GM12878 (cell line): ENCODE data around the gene ZNF474. TPM values are rescaled to one million over a fixed set of nuclear protein-coding genes. Genes with fewer than 3 reads are reported as not detected.

ENCODE experiments used
- ATAC-seq: fragments of 200-7000 bp; cut with Tn5 transposase; 3 replicates; pipeline ENCODE4 v1.9.1; 2020; ENCODE audit warnings: mild to moderate bottlenecking, moderate library complexity
- BruUV-seq: library from RNA; stranded (reverse); fragments of 400-500 nt; replicated peaks from 2 replicates; lab custom pipeline; 2021; lab: Mats Ljungman, UMichigan
- CTCF ChIA-PET: fragments of 300-600 bp; sonication (Branson Sonifier 250); formaldehyde crosslinking; extraction: SDS; loops from one replicate; lab custom pipeline; 2021; ENCODE audit warnings: inconsistent platforms; lab: Yijun Ruan, JAX
- POLR2A ChIA-PET: fragments of 350-600 bp; formaldehyde crosslinking; extraction: SDS; loops from one replicate; lab custom pipeline; 2021; ENCODE audit warnings: inconsistent platforms; lab: Charles Lee
- RAD21 ChIA-PET: fragments of 300-600 bp; sonication (Branson Sonifier 250); formaldehyde crosslinking; loops from one replicate; lab custom pipeline; 2023; ENCODE audit warnings: antibody characterized with exemption; ENCODE audit not compliant: unreplicated experiment; lab: Charles Lee
- SMC1A ChIA-PET: fragments of 300-600 bp; sonication (Branson Sonifier 250); formaldehyde crosslinking; loops from one replicate; lab custom pipeline; 2023; ENCODE audit not compliant: unreplicated experiment, uncharacterized antibody; lab: Charles Lee
- DNase-seq: peaks from one replicate; pipeline ENCODE4 v3.0.0-alpha.2; 2011; ENCODE audit warnings: low read depth, low spot score
- FAIRE-seq: peaks from 3 replicates; lab custom pipeline; 2011; peaks lifted over from hg19 to GRCh38; lab: Jason Lieb, UNC
- H2AFZ ChIP-seq: 2 replicates; pipeline ENCODE4 v1.6.0; 2011; ENCODE audit warnings: low read depth, low read length, control low read depth; ENCODE audit not compliant: control insufficient read depth
- H3K27ac ChIP-seq: 2 replicates; pipeline ENCODE4 v1.5.1; 2011; ENCODE audit warnings: control low read depth; ENCODE audit not compliant: control insufficient read depth, insufficient read depth
- H3K27me3 ChIP-seq, 2 experiments: replicated peaks in 1 of 2; 2 replicates each; pipeline versions ENCODE4 v1.6.0 to v1.6.1; 2011; ENCODE audit warnings: low read length in 1 of 2; ENCODE audit not compliant: control insufficient read depth in 2 of 2, insufficient read depth in 2 of 2
- H3K36me3 ChIP-seq, 2 experiments: 2 replicates each; pipeline ENCODE4 v1.5.1; 2011; ENCODE audit warnings: low read length in 1 of 2; ENCODE audit not compliant: control insufficient read depth in 2 of 2, insufficient read depth in 2 of 2
- H3K4me1 ChIP-seq: 2 replicates; pipeline ENCODE4 v1.6.1; 2011; ENCODE audit warnings: mild to moderate bottlenecking, low read length, moderate library complexity, mixed read lengths; ENCODE audit not compliant: control insufficient read depth, insufficient read depth
- H3K4me2 ChIP-seq: 2 replicates; pipeline ENCODE4 v1.6.0; 2011; ENCODE audit warnings: control low read depth; ENCODE audit not compliant: control insufficient read depth, insufficient read depth
- H3K4me3 ChIP-seq: fragments of 200-600 bp; sonication (generic); 2 replicates; pipeline ENCODE4 v1.5.1; 2016
- H3K79me2 ChIP-seq: 2 replicates; pipeline ENCODE4 v1.6.0; 2011; ENCODE audit warnings: low read length; ENCODE audit not compliant: control insufficient read depth, insufficient read depth
- H3K9ac ChIP-seq: 2 replicates; pipeline ENCODE4 v1.8.0; 2011; ENCODE audit warnings: low read length, control low read depth, mixed read lengths; ENCODE audit not compliant: control insufficient read depth, insufficient read depth
- H3K9me3 ChIP-seq: replicated peaks from 3 replicates; pipeline ENCODE4 v1.5.1; 2011; ENCODE audit warnings: mild to moderate bottlenecking, low read length; ENCODE audit not compliant: control insufficient read depth, insufficient read depth
- H4K20me1 ChIP-seq: 2 replicates; pipeline ENCODE4 v1.6.0; 2011; ENCODE audit not compliant: control insufficient read depth, insufficient read depth
- BCL11A ChIP-seq: IDR thresholded peaks from 2 replicates; pipeline ENCODE4 v1.6.1; 2011; ENCODE audit warnings: low read depth, low read length
- CREM ChIP-seq: IDR thresholded peaks from 2 replicates; pipeline ENCODE4 v1.6.1; 2014; ENCODE audit warnings: antibody characterized with exemption, low read depth
- KLF5 ChIP-seq: fragments of 450-650 bp; IDR thresholded peaks from 2 replicates; pipeline ENCODE4 v1.6.1; 2014; ENCODE audit warnings: mild to moderate bottlenecking; ENCODE audit not compliant: partially characterized antibody
- MTA3 ChIP-seq: IDR thresholded peaks from 2 replicates; pipeline ENCODE4 v1.6.1; 2012; ENCODE audit warnings: low read length, inconsistent platforms, borderline replicate concordance
- NFYA ChIP-seq: IDR thresholded peaks from 2 replicates; pipeline ENCODE4 v1.6.1; 2011; ENCODE audit warnings: low read depth, mild to moderate bottlenecking, low read length, improper control_type of control experiment, borderline replicate concordance
- SUZ12 ChIP-seq: fragments of 200-600 bp; sonication (generic); IDR thresholded peaks from one replicate; pipeline ENCODE4 v1.6.1; 2018; ENCODE audit warnings: antibody characterized with exemption, mild to moderate bottlenecking; ENCODE audit not compliant: unreplicated experiment
- WGBS: methylation state at CpG from one replicate; pipeline ENCODE4 v1.1.6; 2016; ENCODE audit warnings: low lambda C conversion rate; ENCODE audit not compliant: insufficient replicate concordance, insufficient coverage; ENCODE audit errors: missing lambda C conversion rate; 5-methylcytosine and 5-hydroxymethylcytosine counted together
- in situ Hi-C: fragments of 300-500 bp; cut with MboI; formaldehyde crosslinking; loops from 9 replicates; pipeline ENCODE4 v1.14.3; 2018; ENCODE audit warnings: mixed read lengths
- intact Hi-C: fragments of 100-400 bp; cut with micrococcal nuclease; formaldehyde crosslinking; loops from one replicate; pipeline ENCODE4 v1.14.2; 2022; ENCODE audit not compliant: unreplicated experiment
- polyA plus RNA-seq, 11 experiments: library from polyadenylated mRNA; depleted of rRNA in 4 of 11; unstranded in 6 of 11; stranded (reverse) in 5 of 11; fragments of >200 nt; fragmentation: Nextera tagmentation in 4 of 11; fragmentation: Illumina TruSeq in 1 of 11; extraction: Ambion mirVana in 4 of 11; extraction: Trizol in 1 of 11; gene quantifications; 1 replicate in 1 of 11; 2 replicates in 10 of 11; pipeline versions ENCODE4 v1.2.1 to v1.2.3, GENCODE V29; 2011 to 2016; ENCODE audit warnings: inconsistent platforms in 2 of 11, missing spikeins in 2 of 11, low read depth in 1 of 11
- total RNA-seq, 4 experiments: library from RNA; depleted of rRNA in 3 of 4; stranded (reverse); fragments of >200 nt in 3 of 4; fragmentation: Illumina TruSeq in 1 of 4; extraction: Trizol in 1 of 4; gene quantifications; 2 replicates each; pipeline versions ENCODE4 v1.2.1 to v1.2.3, GENCODE V29; 2013 to 2021
- TF ChIP-seq, protein P1 (sequence below): fragments of 450-650 bp; IDR thresholded peaks from 2 replicates; pipeline ENCODE4 v1.6.1; 2017; ENCODE audit warnings: antibody characterized with exemption, mild to moderate bottlenecking, moderate library complexity

The ZNF474 gene
- total and polyA plus RNA-seq, 10 of the 15 experiments (the other 5 are each of a cell fraction or from before 2014, with no cell fraction given), result 0.06 to 0.97 (median 0.13) TPM; not detected in 3

DNA sequence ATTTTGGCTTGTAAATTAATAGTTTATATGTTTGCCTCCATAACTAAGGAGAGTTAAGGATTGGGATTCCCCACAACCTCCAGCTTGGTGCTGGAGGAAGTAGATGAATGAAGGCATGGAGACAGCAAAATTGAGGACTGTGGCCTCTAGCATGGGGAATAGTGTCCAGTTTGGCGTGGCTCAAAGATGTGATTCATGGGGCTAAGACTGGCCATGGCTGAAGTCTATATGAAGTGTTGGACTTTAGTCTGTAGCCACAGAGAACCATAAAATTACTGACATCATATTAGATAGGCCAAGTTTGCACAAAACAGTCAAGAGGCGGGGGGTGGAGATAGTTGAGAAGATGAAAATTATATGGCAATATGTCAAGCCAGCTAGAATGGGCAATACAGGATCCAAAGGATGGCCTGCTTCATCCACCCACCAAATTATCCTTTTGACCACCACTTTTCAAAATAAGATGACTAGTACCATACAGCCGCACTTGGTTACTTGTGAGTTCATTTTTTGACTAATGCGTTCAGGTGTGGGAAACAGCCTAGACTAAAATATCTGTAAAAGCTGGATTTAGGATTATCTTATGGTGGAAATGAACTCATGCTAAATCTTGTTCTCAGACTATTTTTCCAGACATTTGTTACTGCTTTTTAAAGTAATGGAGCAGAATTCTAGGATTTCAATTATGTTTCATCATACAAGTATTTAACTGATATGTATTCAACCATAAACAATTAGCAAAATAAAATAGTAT, 40.2 kb downstream of the ZNF474 start:
- CTCF ChIA-PET, result no interaction called here
- Histone ChIP-seq H3K4me1 (no peaks in the 10 kb centered on the region), H3K9me3 (no peaks in the 10 kb centered on the region), H3K36me3 (no peaks in the 10 kb centered on the region), H3K27me3 (no peaks in the 10 kb centered on the region), H3K27ac (no peak overlapping the region), H3K4me2 (no peak overlapping the region), H4K20me1 (no peaks in the 10 kb centered on the region), H3K4me3 (no peak overlapping the region), H3K9ac (no peak overlapping the region), H3K79me2 (no peaks in the 10 kb centered on the region), H2AFZ (no peak overlapping the region)
- BruUV-seq, result no TSS peak
- ATAC-seq, result no peak
- RAD21 ChIA-PET, result no interaction called here
- SMC1A ChIA-PET, result interaction anchor here (1.1 kb wide), 1 partner anchor 30 kb away, joined by 3 read pairs; no protein-coding TSS in a partner anchor
- no peak for DNase-seq
- POLR2A ChIA-PET, result no interaction called here
- intact Hi-C loops (no loop called here), in situ Hi-C loops (no loop called here)
- 80% methylated on average over 4 of the region's 4 CpGs for WGBS
- TF ChIP-seq NFYA (no peak), SUZ12 (no peak), KLF5 (no peak), MTA3 (no peak), BCL11A (no peak), CREM (no peak)
- TF ChIP-seq, protein P1, sequence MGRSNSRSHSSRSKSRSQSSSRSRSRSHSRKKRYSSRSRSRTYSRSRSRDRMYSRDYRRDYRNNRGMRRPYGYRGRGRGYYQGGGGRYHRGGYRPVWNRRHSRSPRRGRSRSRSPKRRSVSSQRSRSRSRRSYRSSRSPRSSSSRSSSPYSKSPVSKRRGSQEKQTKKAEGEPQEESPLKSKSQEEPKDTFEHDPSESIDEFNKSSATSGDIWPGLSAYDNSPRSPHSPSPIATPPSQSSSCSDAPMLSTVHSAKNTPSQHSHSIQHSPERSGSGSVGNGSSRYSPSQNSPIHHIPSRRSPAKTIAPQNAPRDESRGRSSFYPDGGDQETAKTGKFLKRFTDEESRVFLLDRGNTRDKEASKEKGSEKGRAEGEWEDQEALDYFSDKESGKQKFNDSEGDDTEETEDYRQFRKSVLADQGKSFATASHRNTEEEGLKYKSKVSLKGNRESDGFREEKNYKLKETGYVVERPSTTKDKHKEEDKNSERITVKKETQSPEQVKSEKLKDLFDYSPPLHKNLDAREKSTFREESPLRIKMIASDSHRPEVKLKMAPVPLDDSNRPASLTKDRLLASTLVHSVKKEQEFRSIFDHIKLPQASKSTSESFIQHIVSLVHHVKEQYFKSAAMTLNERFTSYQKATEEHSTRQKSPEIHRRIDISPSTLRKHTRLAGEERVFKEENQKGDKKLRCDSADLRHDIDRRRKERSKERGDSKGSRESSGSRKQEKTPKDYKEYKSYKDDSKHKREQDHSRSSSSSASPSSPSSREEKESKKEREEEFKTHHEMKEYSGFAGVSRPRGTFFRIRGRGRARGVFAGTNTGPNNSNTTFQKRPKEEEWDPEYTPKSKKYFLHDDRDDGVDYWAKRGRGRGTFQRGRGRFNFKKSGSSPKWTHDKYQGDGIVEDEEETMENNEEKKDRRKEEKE, result no peak
- FAIRE-seq, result no peak
